ENCODE data around the gene MYOT. TPM values are rescaled to one million over a fixed set of nuclear protein-coding genes. Genes with fewer than 3 reads are reported as not detected.

The MYOT gene
- total and polyA plus RNA-seq, 12 donors, result 6.4 to 180 (median 11.7) TPM

DNA sequence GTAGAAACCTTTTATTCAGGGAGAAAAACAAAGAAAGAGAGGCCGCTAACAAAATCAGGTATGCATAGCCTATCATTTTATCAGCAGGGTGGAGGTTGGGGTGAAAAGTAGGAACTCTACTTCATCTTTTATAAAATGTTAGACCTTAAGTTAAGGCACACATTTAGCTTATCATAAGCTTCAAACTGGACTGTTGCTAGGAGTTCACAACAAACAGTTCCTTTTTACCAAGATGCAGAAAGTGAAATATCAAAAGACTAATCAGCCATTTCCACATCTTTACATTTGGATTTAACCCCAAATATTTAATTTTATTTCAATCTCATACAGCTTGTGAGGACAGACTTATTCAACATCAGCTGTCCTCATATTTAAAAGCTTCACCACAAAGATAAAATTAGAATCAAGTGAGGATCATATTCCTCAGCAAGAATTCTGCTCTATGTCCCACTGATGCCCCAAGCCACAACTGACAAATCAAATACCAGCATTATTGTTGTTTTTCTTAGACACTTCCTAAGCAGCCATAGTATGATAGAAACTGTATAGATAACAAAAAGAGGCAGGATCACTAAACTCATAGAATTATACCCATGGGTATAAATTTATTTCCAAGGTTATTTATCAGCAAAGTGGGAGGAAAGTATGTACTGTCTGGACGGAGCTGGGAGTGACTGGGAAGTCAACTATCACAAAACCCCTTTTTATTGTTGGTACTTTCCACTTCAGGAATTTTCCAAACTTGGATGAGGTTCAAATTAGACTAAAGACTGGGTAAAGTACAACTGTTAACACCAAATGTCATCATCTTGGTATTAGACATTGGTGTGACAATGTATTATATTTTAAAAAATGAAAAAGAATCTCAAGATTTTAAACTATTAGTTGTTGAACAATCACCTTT, 29.9 kb upstream of the MYOT start:
- TF ChIP-seq, protein P1, sequence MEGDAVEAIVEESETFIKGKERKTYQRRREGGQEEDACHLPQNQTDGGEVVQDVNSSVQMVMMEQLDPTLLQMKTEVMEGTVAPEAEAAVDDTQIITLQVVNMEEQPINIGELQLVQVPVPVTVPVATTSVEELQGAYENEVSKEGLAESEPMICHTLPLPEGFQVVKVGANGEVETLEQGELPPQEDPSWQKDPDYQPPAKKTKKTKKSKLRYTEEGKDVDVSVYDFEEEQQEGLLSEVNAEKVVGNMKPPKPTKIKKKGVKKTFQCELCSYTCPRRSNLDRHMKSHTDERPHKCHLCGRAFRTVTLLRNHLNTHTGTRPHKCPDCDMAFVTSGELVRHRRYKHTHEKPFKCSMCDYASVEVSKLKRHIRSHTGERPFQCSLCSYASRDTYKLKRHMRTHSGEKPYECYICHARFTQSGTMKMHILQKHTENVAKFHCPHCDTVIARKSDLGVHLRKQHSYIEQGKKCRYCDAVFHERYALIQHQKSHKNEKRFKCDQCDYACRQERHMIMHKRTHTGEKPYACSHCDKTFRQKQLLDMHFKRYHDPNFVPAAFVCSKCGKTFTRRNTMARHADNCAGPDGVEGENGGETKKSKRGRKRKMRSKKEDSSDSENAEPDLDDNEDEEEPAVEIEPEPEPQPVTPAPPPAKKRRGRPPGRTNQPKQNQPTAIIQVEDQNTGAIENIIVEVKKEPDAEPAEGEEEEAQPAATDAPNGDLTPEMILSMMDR (IDR thresholded peaks at IDR 0.05), result no peak
- DNase-seq (no peak), ATAC-seq (peak in 6 of 8 donors; percentile 3 to 64 (median 40))
- intact Hi-C loops (cut with DNase I), result loop anchor here in 4 of 10 donors (2.0 to 5.0 kb wide), 2 partner anchors 43 to 50 kb away; partner anchors contain the start of gene PKD2L2 (in 3 of the 4)
- no peaks in the 10 kb centered on the region for H3K27me3 ChIP-seq
- H3K9me3 ChIP-seq, result no peaks in the 10 kb centered on the region
- H3K4me1 ChIP-seq, result peaks cover 3 to 70% (median 27%) of the 10 kb centered on the region in 9 donors
- peak overlapping the region; percentile 69 to 92 (median 86) for H3K27ac ChIP-seq
- H3K4me3 ChIP-seq, result no peak overlapping the region
- 33 to 44% methylated on average over 2 of the region's 2 CpGs for WGBS, 2 donors
- H3K36me3 ChIP-seq, result peaks cover 0 to 3% (median 0%) of the 10 kb centered on the region in 9 donors

DNA sequence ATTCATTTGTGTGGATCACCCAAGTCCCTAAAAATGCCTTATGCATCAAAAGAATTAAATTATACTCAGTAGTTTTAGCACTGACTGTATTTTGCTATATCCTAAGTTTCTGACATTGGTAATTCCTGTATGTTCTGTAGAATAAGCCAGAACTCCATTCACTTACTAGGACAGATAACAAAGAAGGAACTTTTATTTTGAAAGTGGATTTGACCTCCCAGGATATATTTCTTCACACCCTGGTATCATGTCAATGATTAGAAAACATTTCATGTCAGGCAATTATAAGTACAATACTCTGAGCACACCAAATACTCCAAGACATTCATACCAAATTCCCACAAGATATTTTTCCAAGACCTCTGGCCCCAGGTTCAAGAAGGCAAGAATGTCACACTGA, 28.7 kb upstream of the MYOT start:
- DNase-seq (no peak), ATAC-seq (peak in 3 of 8 donors; percentile 15 to 32 (median 19))
- no peak overlapping the region for H3K4me3 ChIP-seq
- TF ChIP-seq, protein P1 (IDR thresholded peaks at IDR 0.05), result no peak
- H3K4me1 ChIP-seq, result peaks cover 3 to 60% (median 23%) of the 10 kb centered on the region in 9 donors
- peak overlapping the region; percentile 69 to 92 (median 86) for H3K27ac ChIP-seq
- H3K36me3 ChIP-seq, result peaks cover 0 to 3% (median 0%) of the 10 kb centered on the region in 9 donors
- H3K27me3 ChIP-seq, result no peaks in the 10 kb centered on the region
- intact Hi-C loops (cut with DNase I), result loop anchor here in 3 of 10 donors (5.0 kb wide), 1 partner anchor 48 kb away; the partner anchor contains the start of gene PKD2L2 (in 3 of the 3)
- no peaks in the 10 kb centered on the region for H3K9me3 ChIP-seq

DNA sequence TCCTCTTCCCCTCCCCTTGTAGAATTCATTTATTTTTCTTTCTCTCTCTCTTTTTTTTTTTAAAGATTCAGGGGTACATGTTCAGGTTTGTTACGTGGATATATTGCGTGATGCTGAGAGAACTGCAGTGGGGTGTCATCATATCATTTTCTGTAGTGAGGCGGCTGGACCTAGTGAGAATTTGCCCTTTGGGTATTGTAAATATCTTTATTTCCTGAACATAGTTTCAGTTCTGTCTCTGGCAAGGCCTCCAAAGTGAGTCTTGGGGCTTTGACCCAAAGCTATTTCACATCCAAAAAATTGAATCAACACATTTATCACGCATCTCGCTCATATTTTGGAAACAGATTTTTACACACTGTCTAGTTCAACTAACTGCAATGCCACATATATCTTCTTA, 25.4 kb upstream of the MYOT start:
- WGBS, 2 donors, result 81 to 84% methylated on average over 5 of the region's 5 CpGs
- no peaks in the 10 kb centered on the region for H3K9me3 ChIP-seq
- peaks cover 0 to 28% (median 0%) of the 10 kb centered on the region in 9 donors for H3K36me3 ChIP-seq
- peak overlapping the region in 7 of 10 donors; percentile 23 to 89 (median 49) for H3K27ac ChIP-seq
- no peak for DNase-seq
- ATAC-seq, result no peak
- TF ChIP-seq, protein P1 (IDR thresholded peaks at IDR 0.05), result no peak
- no peak overlapping the region for H3K4me3 ChIP-seq
- intact Hi-C loops (cut with DNase I), result no loop called here
- peaks cover 3 to 41% (median 9%) of the 10 kb centered on the region in 9 donors for H3K4me1 ChIP-seq
- no peaks in the 10 kb centered on the region for H3K27me3 ChIP-seq

GRCh38 chr5:137843676-137844299, 23.9 kb upstream of the MYOT start:
- peak overlapping the region in 5 of 10 donors; percentile 5 to 26 (median 14) for H3K27ac ChIP-seq
- ATAC-seq, result no peak
- intact Hi-C loops (cut with DNase I), result no loop called here
- DNase-seq, result no peak
- WGBS, 2 donors, result 79 to 91% methylated on average over 4 of the region's 4 CpGs
- no peak overlapping the region for H3K4me3 ChIP-seq
- H3K9me3 ChIP-seq, result no peaks in the 10 kb centered on the region
- TF ChIP-seq, protein P1 (IDR thresholded peaks at IDR 0.05), result no peak
- peaks cover 0 to 28% (median 0%) of the 10 kb centered on the region in 9 donors for H3K36me3 ChIP-seq
- H3K4me1 ChIP-seq, result peaks cover 0 to 36% (median 6%) of the 10 kb centered on the region in 9 donors
- H3K27me3 ChIP-seq, result no peaks in the 10 kb centered on the region

Measured in heart right ventricle (tissue), 16 donors.